ENCODE measurements around the gene SMC4. TPM values are rescaled to one million over a fixed set of nuclear protein-coding genes. Genes with fewer than 3 reads are reported as not detected.

The SMC4 gene
- total RNA-seq, 2 experiments from 2014 or later, result 292 to 300 TPM

DNA sequence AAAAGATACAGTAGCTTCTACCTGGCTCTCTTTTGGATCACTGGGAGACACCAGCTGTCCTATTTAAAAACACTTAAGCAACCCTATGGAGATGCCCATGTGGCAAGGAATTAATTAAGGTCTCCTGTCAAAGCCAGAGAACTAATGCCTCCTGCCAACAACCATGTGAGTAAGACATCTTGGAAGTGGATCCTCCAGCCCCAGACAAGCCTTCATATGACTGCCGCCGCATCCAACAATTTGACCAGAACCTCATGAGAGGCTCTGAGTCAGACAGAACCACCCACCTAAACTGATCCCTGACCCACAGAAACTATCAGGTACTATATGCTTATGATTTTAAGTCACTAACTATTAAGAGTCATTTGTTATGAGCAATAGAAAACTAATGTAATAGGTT is 22.8 kb upstream of the SMC4 start:
- H3K27ac Mint-ChIP-seq, result no peak overlapping the region
- H3K27me3 Mint-ChIP-seq (ENCODE audit: low read depth), result no peaks in the 10 kb centered on the region
- H3K9me3 Mint-ChIP-seq (ENCODE audit: insufficient read depth), result no peaks in the 10 kb centered on the region
- no peak for DNase-seq
- no peaks in the 10 kb centered on the region for H3K4me1 Mint-ChIP-seq (ENCODE audit: low read depth)
- CTCF ChIA-PET, result no interaction called here
- no peak overlapping the region for H3K4me3 Mint-ChIP-seq
- POLR2A ChIA-PET, result no interaction called here
- H3K36me3 Mint-ChIP-seq (ENCODE audit: low read depth), result peaks cover 25% of the 10 kb centered on the region
- ATAC-seq, result no peak

DNA sequence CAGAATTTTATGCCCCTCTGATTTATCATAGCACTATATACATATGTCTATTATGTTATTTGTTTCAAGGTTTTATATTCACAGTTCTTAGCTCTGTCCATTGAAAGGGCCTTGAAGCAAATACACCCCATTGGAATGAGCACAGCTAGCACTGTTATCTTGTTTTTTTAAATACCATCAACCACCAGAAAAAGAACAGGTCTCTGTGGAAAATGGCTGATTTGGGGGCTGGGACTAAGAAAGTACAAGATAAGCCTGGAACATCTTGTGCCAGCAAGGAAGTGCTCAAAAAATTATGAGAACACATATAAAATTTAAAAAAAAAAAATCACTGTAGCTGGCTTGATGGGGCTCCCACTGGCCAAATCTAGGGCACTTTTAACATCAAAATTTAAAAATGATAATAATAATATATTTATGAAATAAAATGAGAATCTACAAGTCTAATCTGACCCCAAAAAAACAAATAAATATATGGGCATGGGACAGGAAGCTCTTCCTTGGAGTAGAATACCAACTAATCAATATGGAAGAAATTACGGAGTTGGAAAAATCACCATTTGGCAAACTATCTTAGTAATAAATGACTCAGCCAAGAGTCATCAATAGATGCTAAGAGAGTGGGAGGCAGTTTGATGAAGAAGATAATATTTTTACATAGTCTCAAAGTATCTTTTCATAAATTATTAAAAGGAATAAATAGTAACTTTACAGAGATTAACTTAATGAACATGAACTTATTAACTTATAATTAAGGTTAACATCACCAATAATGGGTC is 20.9 kb upstream of the SMC4 start:
- ChIA-PET CTCF (no interaction called here), POLR2A (no interaction called here)
- H3K27ac Mint-ChIP-seq, result no peak overlapping the region
- no peak for DNase-seq
- no peaks in the 10 kb centered on the region for H3K27me3 Mint-ChIP-seq (ENCODE audit: low read depth)
- no peak for ATAC-seq
- peaks cover 27% of the 10 kb centered on the region for H3K36me3 Mint-ChIP-seq (ENCODE audit: low read depth)
- no peaks in the 10 kb centered on the region for H3K4me1 Mint-ChIP-seq (ENCODE audit: low read depth)
- no peaks in the 10 kb centered on the region for H3K9me3 Mint-ChIP-seq (ENCODE audit: insufficient read depth)
- H3K4me3 Mint-ChIP-seq, result no peak overlapping the region

DNA sequence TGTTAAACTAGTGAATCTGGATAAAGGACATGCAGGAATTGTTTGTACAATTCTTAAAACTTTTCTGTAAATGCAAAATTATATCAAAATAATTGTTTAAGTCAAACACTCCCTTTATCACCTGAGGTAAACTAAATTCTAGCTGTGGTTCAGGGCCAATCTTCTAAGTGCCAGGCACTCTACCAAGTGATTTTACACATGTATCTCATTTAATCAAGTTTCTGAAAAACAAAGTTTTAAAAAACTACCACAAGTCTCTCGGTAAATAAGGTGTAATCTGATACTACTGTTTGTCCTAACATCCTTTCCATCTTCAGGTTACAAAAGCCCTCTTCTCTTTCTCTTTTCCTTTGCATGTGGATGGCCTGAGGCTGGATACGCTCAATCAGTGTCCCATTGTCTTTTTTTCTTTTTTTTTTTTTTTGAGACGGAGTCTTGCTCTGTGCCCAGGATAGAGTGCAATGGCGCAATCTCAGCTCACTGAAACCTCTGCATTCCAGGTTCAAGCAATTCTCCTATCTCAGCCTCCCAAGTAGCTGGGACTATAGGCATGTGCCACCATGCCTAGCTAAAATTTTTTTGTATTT is 19.7 kb upstream of the SMC4 start:
- DNase-seq, result no peak
- no peaks in the 10 kb centered on the region for H3K4me1 Mint-ChIP-seq (ENCODE audit: low read depth)
- POLR2A ChIA-PET, result no interaction called here
- H3K4me3 Mint-ChIP-seq, result no peak overlapping the region
- CTCF ChIA-PET, result no interaction called here
- no peak overlapping the region for H3K27ac Mint-ChIP-seq
- H3K27me3 Mint-ChIP-seq (ENCODE audit: low read depth), result no peaks in the 10 kb centered on the region
- H3K9me3 Mint-ChIP-seq (ENCODE audit: insufficient read depth), result no peaks in the 10 kb centered on the region
- no peak for ATAC-seq
- H3K36me3 Mint-ChIP-seq (ENCODE audit: low read depth), result peaks cover 17% of the 10 kb centered on the region

DNA sequence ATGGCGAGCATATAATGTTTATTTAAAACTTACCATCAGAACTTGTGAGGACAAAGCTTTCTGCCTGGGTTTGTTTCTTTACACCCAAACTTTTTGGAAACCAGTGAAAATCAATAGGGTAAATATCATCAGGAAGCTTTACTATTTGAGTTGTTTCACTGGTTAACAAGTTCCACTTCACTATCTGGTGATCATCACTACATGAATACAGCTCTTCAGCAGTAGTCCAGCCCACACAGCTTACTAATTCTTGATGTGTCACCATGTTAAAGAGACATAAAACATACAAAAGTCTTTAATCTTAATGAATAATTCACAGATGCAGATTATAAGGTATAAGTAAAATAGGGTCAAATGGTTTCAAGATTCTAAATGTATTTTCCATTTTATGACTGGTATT is 18.0 kb upstream of the SMC4 start:
- Mint-ChIP-seq H3K36me3 (ENCODE audit: low read depth) (peaks cover 16% of the 10 kb centered on the region), H3K4me3 (no peak overlapping the region), H3K27me3 (ENCODE audit: low read depth) (no peaks in the 10 kb centered on the region), H3K4me1 (ENCODE audit: low read depth) (no peaks in the 10 kb centered on the region), H3K27ac (no peak overlapping the region), H3K9me3 (ENCODE audit: insufficient read depth) (no peaks in the 10 kb centered on the region)
- DNase-seq (no peak), ATAC-seq (no peak)
- POLR2A ChIA-PET, result no interaction called here
- CTCF ChIA-PET, result interaction anchor here (1.3 kb wide), 1 partner anchor 34 kb away, joined by 3 read pairs; no protein-coding TSS in a partner anchor

DNA sequence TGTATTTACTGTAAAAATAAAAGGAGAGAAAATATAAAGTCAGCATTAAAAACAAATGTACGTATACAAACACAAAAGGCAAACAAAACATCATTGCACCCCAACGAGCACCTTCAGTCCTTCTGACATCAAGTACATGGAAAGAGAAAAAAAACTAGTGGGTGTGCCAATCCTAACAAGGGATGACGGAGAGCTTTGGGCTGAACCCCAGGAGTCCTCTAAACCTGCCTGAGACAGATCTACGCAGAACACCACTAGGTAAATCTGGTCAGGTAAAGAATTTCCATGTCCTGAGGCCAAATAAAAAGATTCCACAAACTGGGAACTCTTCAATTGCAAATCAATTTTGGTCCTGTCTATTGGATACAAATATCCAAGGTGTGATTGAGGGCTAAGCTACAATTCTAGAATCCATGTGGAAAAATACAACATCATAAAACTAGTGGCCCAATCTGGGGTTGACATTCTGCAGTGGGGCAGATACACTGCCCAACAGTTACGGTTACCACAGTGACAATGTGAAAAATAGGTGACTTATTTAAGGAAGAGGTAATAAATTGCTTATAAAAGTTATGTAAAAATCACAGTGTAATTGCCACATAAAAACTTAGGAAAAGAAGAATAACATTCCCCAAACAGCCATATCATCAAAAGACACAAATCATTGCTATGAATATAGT is 14.7 kb upstream of the SMC4 start:
- DNase-seq (no peak), ATAC-seq (no peak)
- Mint-ChIP-seq H3K27ac (no peak overlapping the region), H3K4me1 (ENCODE audit: low read depth) (no peaks in the 10 kb centered on the region), H3K9me3 (ENCODE audit: insufficient read depth) (no peaks in the 10 kb centered on the region), H3K27me3 (ENCODE audit: low read depth) (no peaks in the 10 kb centered on the region), H3K36me3 (ENCODE audit: low read depth) (peaks cover 14% of the 10 kb centered on the region), H3K4me3 (no peak overlapping the region)
- ChIA-PET POLR2A (no interaction called here), CTCF (no interaction called here)

DNA sequence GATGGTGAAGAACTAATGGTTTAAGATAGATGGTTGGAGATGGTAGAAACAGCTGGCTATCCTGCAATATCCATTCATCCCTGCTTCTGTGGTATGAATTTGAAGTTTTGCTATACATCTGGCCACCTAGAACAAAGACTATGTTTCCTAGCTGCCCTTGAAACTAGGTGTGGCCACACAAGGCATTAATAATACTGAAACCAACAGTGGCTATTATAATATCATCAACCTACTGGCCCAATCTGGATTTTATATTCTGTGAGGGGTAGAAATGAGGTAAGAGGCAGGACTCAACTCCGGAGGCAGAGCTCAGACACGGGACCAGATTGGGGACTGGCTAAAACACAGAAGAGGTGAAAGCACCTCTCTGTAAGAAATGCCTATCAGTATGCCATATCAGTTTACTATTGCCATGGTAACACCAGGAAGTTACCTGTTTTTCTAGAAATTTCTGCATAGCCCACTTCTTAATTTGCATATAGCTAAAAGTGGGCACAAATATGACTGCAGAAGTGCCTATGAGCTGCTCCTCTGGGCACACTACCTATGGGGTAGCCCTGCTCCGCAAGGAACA is 8.8 kb upstream of the SMC4 start:
- ChIA-PET CTCF (no interaction called here), POLR2A (interaction anchor here (0.8 kb wide), 1 partner anchor 59 kb away, joined by 3 read pairs; the partner anchor contains the start of gene TRIM59)
- H3K4me1 Mint-ChIP-seq (ENCODE audit: low read depth), result peaks cover 10% of the 10 kb centered on the region
- H3K36me3 Mint-ChIP-seq (ENCODE audit: low read depth), result peaks cover 6% of the 10 kb centered on the region
- no peaks in the 10 kb centered on the region for H3K9me3 Mint-ChIP-seq (ENCODE audit: insufficient read depth)
- ATAC-seq (no peak), DNase-seq (no peak)
- no peak overlapping the region for H3K27ac Mint-ChIP-seq
- H3K27me3 Mint-ChIP-seq (ENCODE audit: low read depth), result no peaks in the 10 kb centered on the region
- no peak overlapping the region for H3K4me3 Mint-ChIP-seq

DNA sequence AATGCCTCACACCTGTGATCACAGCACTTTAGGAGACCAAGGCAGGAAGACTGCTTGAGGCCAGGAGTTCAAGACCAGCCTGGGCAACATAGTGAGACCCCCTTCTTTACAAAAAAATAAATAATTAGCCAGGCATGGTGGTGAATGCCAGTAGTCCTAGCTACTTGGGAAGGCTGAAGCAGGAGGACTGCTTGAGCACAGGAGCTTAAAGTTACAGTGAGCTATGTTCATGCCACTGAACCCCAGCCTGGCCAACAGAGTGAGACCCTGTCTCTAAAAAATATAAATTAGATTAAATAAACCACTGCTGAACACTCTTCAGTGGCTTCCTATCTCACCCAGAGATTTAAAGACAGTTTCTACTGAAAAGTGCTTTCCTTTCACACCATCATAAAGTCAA is 6.7 kb upstream of the SMC4 start:
- Mint-ChIP-seq H3K36me3 (ENCODE audit: low read depth) (peaks cover 6% of the 10 kb centered on the region), H3K4me1 (ENCODE audit: low read depth) (peaks cover 20% of the 10 kb centered on the region)
- CTCF ChIA-PET, result no interaction called here

DNA sequence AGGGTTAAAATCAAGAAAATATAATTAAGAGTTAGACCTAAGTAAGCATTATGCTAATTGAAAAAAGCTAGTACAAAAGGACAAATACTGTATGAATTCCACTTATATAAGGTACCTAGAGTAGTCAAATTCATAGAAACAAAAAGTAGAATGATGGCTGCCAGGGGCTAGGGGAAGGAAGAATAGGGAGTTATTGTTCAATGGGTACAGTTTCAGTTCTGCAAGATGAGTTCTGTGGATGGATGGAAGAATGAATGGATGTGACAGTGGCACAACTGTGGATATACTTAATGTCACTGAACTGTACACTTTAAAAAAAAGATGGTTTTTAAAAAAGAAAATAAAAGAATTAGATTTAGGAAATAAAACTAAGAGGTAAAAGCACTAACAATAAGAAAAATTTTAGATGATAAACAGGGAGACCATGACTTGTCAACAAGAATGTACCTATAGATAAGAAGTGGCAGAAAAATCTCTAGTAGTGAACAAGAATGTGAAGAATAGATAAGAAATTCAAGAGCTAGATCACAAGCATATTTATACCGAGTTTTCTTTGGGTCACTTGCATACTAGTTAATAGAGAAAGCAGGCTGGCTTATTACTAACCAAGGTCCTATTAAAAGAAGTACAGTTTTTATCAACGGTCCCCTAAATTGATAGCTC is 6.0 kb upstream of the SMC4 start:
- ChIA-PET POLR2A (no interaction called here), CTCF (interaction anchor here (1.1 kb wide), 1 partner anchor 11 kb away, joined by 3 read pairs; no protein-coding TSS in a partner anchor)
- Mint-ChIP-seq H3K36me3 (ENCODE audit: low read depth) (peaks cover 6% of the 10 kb centered on the region), H3K9me3 (ENCODE audit: insufficient read depth) (no peaks in the 10 kb centered on the region), H3K27ac (no peak overlapping the region), H3K4me1 (ENCODE audit: low read depth) (peaks cover 26% of the 10 kb centered on the region), H3K27me3 (ENCODE audit: low read depth) (no peaks in the 10 kb centered on the region), H3K4me3 (no peak overlapping the region)
- DNase-seq (no peak), ATAC-seq (no peak)

More for the DNA sequence above, 6.7 kb upstream of the SMC4 start:
- H3K27ac Mint-ChIP-seq, result no peak overlapping the region
- no peak overlapping the region for H3K4me3 Mint-ChIP-seq
- DNase-seq (no peak), ATAC-seq (no peak)
- POLR2A ChIA-PET, result no interaction called here
- H3K27me3 Mint-ChIP-seq (ENCODE audit: low read depth), result no peaks in the 10 kb centered on the region
- H3K9me3 Mint-ChIP-seq (ENCODE audit: insufficient read depth), result no peaks in the 10 kb centered on the region

DNA sequence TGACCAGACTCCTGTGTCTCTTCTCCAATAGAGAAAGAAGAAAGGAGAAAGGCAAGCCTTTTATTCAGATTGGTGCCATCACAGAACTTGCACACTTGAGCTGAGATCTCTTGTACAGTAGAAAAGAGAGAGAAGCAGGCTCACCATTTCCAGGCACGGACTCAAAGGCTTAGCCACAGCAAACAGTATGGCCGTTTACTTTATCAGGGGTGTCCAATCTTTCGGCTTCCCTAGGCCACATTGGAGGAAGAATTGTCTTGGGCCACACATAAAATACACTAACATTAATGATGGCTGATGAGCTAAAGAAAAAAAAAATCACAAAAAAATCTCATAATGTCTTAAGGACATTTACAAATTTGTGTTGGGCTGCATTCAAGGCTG is 5.4 kb upstream of the SMC4 start:
- ChIA-PET CTCF (interaction anchor here (1.1 kb wide), 1 partner anchor 11 kb away, joined by 3 read pairs; no protein-coding TSS in a partner anchor), POLR2A (no interaction called here)
- Mint-ChIP-seq H3K36me3 (ENCODE audit: low read depth) (peaks cover 9% of the 10 kb centered on the region), H3K27me3 (ENCODE audit: low read depth) (no peaks in the 10 kb centered on the region), H3K4me1 (ENCODE audit: low read depth) (peaks cover 29% of the 10 kb centered on the region), H3K4me3 (no peak overlapping the region), H3K27ac (no peak overlapping the region), H3K9me3 (ENCODE audit: insufficient read depth) (no peaks in the 10 kb centered on the region)
- ATAC-seq, result no peak
- no peak for DNase-seq

DNA sequence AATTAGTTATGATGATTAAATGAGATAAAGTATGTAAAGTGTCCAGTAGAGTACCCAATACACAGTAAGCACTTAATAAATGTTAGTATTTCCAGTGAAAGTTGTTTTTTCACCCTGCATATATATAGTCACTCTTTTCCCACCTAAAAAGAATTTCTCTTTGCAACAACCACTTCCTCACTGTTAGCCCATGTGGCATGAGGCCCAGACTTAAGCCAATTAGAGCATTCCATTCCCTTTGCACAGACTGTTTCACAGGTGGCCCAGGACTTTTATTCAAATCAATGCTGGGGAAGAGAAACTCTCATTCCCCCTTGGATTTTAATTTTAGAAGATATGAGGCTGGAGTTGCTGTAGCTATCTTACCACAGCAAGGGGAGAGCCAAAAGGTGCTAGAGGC is 4.2 kb upstream of the SMC4 start:
- ATAC-seq, result no peak

DNA sequence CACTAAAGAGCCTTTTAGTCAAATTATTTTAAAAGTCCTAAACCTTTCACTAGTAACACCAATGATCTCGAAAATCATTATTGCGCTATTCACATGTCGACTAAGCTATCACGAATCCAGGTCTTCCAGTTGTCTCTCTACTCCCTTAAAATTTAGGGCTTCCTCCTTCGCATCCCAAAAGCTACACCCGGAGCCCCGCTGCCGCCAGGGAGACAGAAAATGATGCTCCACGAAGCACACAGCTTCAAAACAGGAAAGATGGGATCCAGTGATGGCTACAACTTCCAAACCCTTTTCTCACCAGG is 678 bp upstream of the SMC4 start:
- Mint-ChIP-seq H3K9me3 (ENCODE audit: insufficient read depth) (no peaks in the 10 kb centered on the region), H3K4me3 (peak overlapping the region; percentile 94), H3K36me3 (ENCODE audit: low read depth) (peaks cover 41% of the 10 kb centered on the region), H3K27ac (peak overlapping the region; percentile 97), H3K4me1 (ENCODE audit: low read depth) (peaks cover 38% of the 10 kb centered on the region), H3K27me3 (ENCODE audit: low read depth) (no peaks in the 10 kb centered on the region)
- ATAC-seq (peak; percentile 9), DNase-seq (no peak)
- ChIA-PET CTCF (interaction anchor here (1.5 kb wide), 1 partner anchor 52 kb away, joined by 3 read pairs; no protein-coding TSS in a partner anchor), POLR2A (interaction anchor here (0.8 to 2.3 kb wide), 2 partner anchors 29 to 50 kb away, joined by 4 to 76 read pairs; partner anchors contain the start of gene TRIM59)

More for the DNA sequence above, 4.2 kb upstream of the SMC4 start:
- H3K27me3 Mint-ChIP-seq (ENCODE audit: low read depth), result no peaks in the 10 kb centered on the region
- H3K9me3 Mint-ChIP-seq (ENCODE audit: insufficient read depth), result no peaks in the 10 kb centered on the region
- H3K36me3 Mint-ChIP-seq (ENCODE audit: low read depth), result peaks cover 11% of the 10 kb centered on the region
- no peak overlapping the region for H3K4me3 Mint-ChIP-seq
- H3K27ac Mint-ChIP-seq, result no peak overlapping the region
- ChIA-PET CTCF (no interaction called here), POLR2A (no interaction called here)
- peaks cover 29% of the 10 kb centered on the region for H3K4me1 Mint-ChIP-seq (ENCODE audit: low read depth)
- DNase-seq, result no peak

Data from activated CD8-positive, alpha-beta T cell treated with anti-CD3 and anti-CD28 coated beads, Interleukin-2, amount 10 ng/mL, durations not matched to agents 7 days and 5 days (primary cell).